ENCODE results near the gene TBX15.

The TBX15 gene

DNA sequence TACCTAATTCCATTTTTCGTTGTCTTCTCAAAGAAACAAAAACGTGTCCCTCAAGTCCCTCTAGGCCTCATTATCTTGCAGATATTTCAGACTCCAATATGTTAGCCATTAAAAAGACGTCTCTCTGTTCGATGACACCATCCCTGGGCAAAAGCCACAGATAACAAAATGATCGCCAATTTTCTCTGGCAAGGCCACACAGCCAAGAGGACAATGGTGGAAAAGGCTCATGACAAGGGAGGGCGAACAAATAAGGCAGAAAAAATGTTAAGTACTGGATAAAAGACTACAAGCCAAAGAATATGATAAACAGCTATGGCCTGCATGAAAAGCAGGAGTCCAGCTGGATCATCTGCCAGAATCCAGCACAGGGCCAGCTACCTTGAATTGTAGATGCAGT is 82.9 kb downstream of the TBX15 start:
- no peaks in the 10 kb centered on the region for H3K4me1 ChIP-seq (ENCODE audit: control insufficient read depth, insufficient read depth, low read length)
- no peaks in the 10 kb centered on the region for H3K27me3 ChIP-seq (ENCODE audit: control insufficient read depth in 1 of 2, insufficient read depth in 2 of 2, low read length in 2 of 2)
- H3K36me3 ChIP-seq (ENCODE audit: control insufficient read depth in 2 of 2, insufficient read depth in 2 of 2, low read length in 2 of 2): no peaks in the 10 kb centered on the region
- no peak overlapping the region for H3K9ac ChIP-seq (ENCODE audit: low read length in 2 of 2)
- H3K9me3 ChIP-seq (ENCODE audit: control insufficient read depth in 2 of 2, low read length in 2 of 2): no peaks in the 10 kb centered on the region
- no peak overlapping the region for H3K27ac ChIP-seq (ENCODE audit: low read length)
- no peak overlapping the region for H3K4me3 ChIP-seq (ENCODE audit: low read length in 2 of 2)

DNA sequence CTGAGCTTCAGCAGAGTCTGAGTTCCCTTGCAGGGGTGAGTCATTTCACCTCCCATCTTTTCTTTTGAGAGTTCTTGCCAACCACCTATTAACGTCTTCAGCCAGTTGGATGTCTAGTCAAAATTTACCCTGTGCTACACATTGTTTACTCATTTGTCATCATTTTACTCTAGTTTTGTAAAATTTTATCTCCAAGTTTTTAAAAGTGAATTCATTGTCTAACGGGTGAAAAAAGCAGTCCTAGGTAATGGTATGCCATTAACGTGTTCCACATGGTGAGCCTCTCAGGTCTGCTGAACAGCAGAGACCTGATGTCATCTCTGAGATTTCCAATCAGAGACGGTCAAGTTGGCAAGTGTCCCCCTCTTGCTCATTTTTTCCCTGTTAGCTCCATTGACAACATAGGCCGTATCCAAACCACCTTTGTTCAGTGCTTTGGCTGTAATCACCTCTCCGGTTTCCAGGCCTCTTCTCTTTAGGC is 85.4 kb downstream of the TBX15 start:
- H3K27ac ChIP-seq (ENCODE audit: low read length): no peak overlapping the region
- no peak overlapping the region for H3K9ac ChIP-seq (ENCODE audit: low read length in 2 of 2)
- H3K9me3 ChIP-seq (ENCODE audit: control insufficient read depth in 2 of 2, low read length in 2 of 2): no peaks in the 10 kb centered on the region
- no peaks in the 10 kb centered on the region for H3K27me3 ChIP-seq (ENCODE audit: control insufficient read depth in 1 of 2, insufficient read depth in 2 of 2, low read length in 2 of 2)
- H3K4me3 ChIP-seq (ENCODE audit: low read length in 2 of 2): no peak overlapping the region
- H3K36me3 ChIP-seq (ENCODE audit: control insufficient read depth in 2 of 2, insufficient read depth in 2 of 2, low read length in 2 of 2): no peaks in the 10 kb centered on the region
- no peaks in the 10 kb centered on the region for H3K4me1 ChIP-seq (ENCODE audit: control insufficient read depth, insufficient read depth, low read length)

DNA sequence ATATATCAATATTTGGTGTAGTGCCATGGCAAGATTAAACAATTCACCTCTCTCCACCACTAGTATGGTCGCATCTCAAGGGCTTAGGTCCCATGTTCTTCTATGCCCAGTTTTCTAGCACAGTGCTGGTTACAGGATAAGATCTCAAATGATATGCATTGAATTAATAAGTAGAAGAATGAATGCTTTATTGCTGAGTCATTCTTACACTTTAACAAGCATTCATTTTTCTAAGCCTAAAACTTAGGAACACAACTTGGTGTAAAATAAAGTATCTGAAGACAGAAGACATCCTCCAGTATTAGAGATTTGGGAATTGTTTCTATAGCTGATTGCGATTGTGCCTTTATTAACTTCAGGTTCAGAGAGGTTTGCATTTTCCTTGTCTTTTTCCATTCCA is 85.8 kb downstream of the TBX15 start:
- no peaks in the 10 kb centered on the region for H3K36me3 ChIP-seq (ENCODE audit: control insufficient read depth in 2 of 2, insufficient read depth in 2 of 2, low read length in 2 of 2)
- no peak overlapping the region for H3K9ac ChIP-seq (ENCODE audit: low read length in 2 of 2)
- no peaks in the 10 kb centered on the region for H3K9me3 ChIP-seq (ENCODE audit: control insufficient read depth in 2 of 2, low read length in 2 of 2)
- H3K27me3 ChIP-seq (ENCODE audit: control insufficient read depth in 1 of 2, insufficient read depth in 2 of 2, low read length in 2 of 2): no peaks in the 10 kb centered on the region
- H3K4me1 ChIP-seq (ENCODE audit: control insufficient read depth, insufficient read depth, low read length): no peaks in the 10 kb centered on the region
- no peak overlapping the region for H3K27ac ChIP-seq (ENCODE audit: low read length)
- H3K4me3 ChIP-seq (ENCODE audit: low read length in 2 of 2): no peak overlapping the region

GRCh38 chr1:118900643-118901440 is 87.3 kb downstream of the TBX15 start:
- no peaks in the 10 kb centered on the region for H3K4me1 ChIP-seq (ENCODE audit: control insufficient read depth, insufficient read depth, low read length)
- no peak overlapping the region for H3K9ac ChIP-seq (ENCODE audit: low read length in 2 of 2)
- H3K9me3 ChIP-seq (ENCODE audit: control insufficient read depth in 2 of 2, low read length in 2 of 2): no peaks in the 10 kb centered on the region
- no peak overlapping the region for H3K4me3 ChIP-seq (ENCODE audit: low read length in 2 of 2)
- no peaks in the 10 kb centered on the region for H3K36me3 ChIP-seq (ENCODE audit: control insufficient read depth in 2 of 2, insufficient read depth in 2 of 2, low read length in 2 of 2)
- H3K27ac ChIP-seq (ENCODE audit: low read length): no peak overlapping the region
- H3K27me3 ChIP-seq (ENCODE audit: control insufficient read depth in 1 of 2, insufficient read depth in 2 of 2, low read length in 2 of 2): no peaks in the 10 kb centered on the region

GRCh38 chr1:118899340-118899739 is 88.8 kb downstream of the TBX15 start:
- Histone ChIP-seq H3K27ac (ENCODE audit: low read length) (no peak overlapping the region), H3K4me3 (ENCODE audit: low read length in 2 of 2) (no peak overlapping the region), H3K36me3 (ENCODE audit: control insufficient read depth in 2 of 2, insufficient read depth in 2 of 2, low read length in 2 of 2) (no peaks in the 10 kb centered on the region)

DNA sequence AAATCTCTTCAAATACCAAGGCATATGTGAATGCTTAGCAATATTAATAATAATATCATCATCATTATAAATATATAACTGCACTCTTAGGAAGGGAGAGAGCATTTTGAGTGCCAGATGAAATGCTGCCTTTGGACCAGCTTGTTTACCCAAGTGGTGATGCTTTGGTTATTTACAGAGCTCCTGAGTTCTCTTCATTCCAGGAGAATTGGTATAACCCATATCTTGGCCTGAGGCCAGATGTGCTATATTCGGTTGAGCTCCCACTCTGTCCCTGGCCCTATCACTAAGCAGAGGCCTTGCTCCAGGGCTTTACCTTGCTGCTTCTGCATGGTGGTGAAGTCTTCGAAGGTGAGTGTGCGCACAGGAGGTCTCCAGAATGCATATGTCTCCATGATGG is 89.4 kb downstream of the TBX15 start:
- H3K9ac ChIP-seq (ENCODE audit: low read length in 2 of 2): no peak overlapping the region

More at GRCh38 chr1:118899340-118899739, 88.8 kb downstream of the TBX15 start:
- Histone ChIP-seq H3K27me3 (ENCODE audit: control insufficient read depth in 1 of 2, insufficient read depth in 2 of 2, low read length in 2 of 2) (no peaks in the 10 kb centered on the region), H3K4me1 (ENCODE audit: control insufficient read depth, insufficient read depth, low read length) (no peaks in the 10 kb centered on the region), H3K9me3 (ENCODE audit: control insufficient read depth in 2 of 2, low read length in 2 of 2) (no peaks in the 10 kb centered on the region), H3K9ac (ENCODE audit: low read length in 2 of 2) (no peak overlapping the region)

DNA sequence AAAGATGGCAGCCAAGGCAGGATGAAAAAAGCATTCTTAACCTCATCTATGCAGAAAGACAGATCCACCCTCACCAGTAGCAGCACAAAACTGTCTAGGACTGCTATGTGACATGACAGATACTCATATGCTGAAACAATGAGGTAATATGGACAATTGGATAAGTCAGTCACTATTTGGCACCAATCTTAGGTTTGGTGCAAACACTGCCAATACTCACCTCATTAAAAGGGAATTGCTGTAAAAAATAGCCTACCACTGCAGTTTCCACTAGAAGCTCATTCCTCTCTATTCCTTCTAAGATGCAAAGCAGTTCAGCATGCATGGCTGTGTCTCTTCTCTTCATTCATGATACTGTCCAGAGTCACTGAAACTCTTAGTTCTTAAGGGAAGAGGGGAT is 91.7 kb downstream of the TBX15 start:
- H3K27ac ChIP-seq (ENCODE audit: low read length): no peak overlapping the region
- H3K9me3 ChIP-seq (ENCODE audit: control insufficient read depth in 2 of 2, low read length in 2 of 2): no peaks in the 10 kb centered on the region
- H3K36me3 ChIP-seq (ENCODE audit: control insufficient read depth in 2 of 2, insufficient read depth in 2 of 2, low read length in 2 of 2): no peaks in the 10 kb centered on the region
- no peaks in the 10 kb centered on the region for H3K4me1 ChIP-seq (ENCODE audit: control insufficient read depth, insufficient read depth, low read length)
- no peak overlapping the region for H3K4me3 ChIP-seq (ENCODE audit: low read length in 2 of 2)
- no peaks in the 10 kb centered on the region for H3K27me3 ChIP-seq (ENCODE audit: control insufficient read depth in 1 of 2, insufficient read depth in 2 of 2, low read length in 2 of 2)
- H3K9ac ChIP-seq (ENCODE audit: low read length in 2 of 2): no peak overlapping the region

More for the DNA sequence above, 89.4 kb downstream of the TBX15 start:
- Histone ChIP-seq H3K4me3 (ENCODE audit: low read length in 2 of 2) (no peak overlapping the region), H3K9me3 (ENCODE audit: control insufficient read depth in 2 of 2, low read length in 2 of 2) (no peaks in the 10 kb centered on the region), H3K4me1 (ENCODE audit: control insufficient read depth, insufficient read depth, low read length) (no peaks in the 10 kb centered on the region), H3K27ac (ENCODE audit: low read length) (no peak overlapping the region), H3K27me3 (ENCODE audit: control insufficient read depth in 1 of 2, insufficient read depth in 2 of 2, low read length in 2 of 2) (no peaks in the 10 kb centered on the region), H3K36me3 (ENCODE audit: control insufficient read depth in 2 of 2, insufficient read depth in 2 of 2, low read length in 2 of 2) (no peaks in the 10 kb centered on the region)

GRCh38 chr1:118894836-118895235 is 93.3 kb downstream of the TBX15 start:
- H3K27ac ChIP-seq (ENCODE audit: low read length): no peak overlapping the region
- no peaks in the 10 kb centered on the region for H3K4me1 ChIP-seq (ENCODE audit: control insufficient read depth, insufficient read depth, low read length)
- no peaks in the 10 kb centered on the region for H3K9me3 ChIP-seq (ENCODE audit: control insufficient read depth in 2 of 2, low read length in 2 of 2)
- H3K36me3 ChIP-seq (ENCODE audit: control insufficient read depth in 2 of 2, insufficient read depth in 2 of 2, low read length in 2 of 2): no peaks in the 10 kb centered on the region
- no peak overlapping the region for H3K9ac ChIP-seq (ENCODE audit: low read length in 2 of 2)
- H3K4me3 ChIP-seq (ENCODE audit: low read length in 2 of 2): no peak overlapping the region
- H3K27me3 ChIP-seq (ENCODE audit: control insufficient read depth in 1 of 2, insufficient read depth in 2 of 2, low read length in 2 of 2): no peaks in the 10 kb centered on the region

DNA sequence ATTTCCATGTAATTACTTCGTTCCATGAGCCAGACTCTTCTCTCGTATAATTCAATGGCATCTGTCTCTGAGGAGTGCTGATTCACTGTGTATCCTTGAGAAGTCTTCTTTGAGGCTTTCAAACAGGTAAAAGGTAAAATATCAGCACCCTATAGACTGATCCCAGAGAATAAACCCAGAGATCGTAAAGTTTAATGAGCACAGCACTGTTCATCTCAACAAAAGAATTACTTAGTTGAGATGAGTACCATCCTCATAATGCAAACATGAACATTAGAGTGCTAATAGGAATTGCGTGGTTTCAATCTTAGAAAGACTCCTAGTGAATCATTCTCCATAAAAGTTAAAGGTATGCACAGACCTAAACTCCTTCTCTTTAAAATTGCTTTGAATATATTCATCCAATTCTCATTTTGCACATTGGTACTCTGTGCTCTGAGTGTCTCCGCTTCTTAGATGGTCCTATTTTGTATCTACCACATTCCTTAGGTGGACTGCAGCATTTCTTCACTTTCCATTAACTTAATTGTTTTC is 97.2 kb downstream of the TBX15 start:
- H3K27me3 ChIP-seq (ENCODE audit: control insufficient read depth in 1 of 2, insufficient read depth in 2 of 2, low read length in 2 of 2): no peaks in the 10 kb centered on the region
- no peaks in the 10 kb centered on the region for H3K4me1 ChIP-seq (ENCODE audit: control insufficient read depth, insufficient read depth, low read length)
- H3K9ac ChIP-seq (ENCODE audit: low read length in 2 of 2): no peak overlapping the region
- no peaks in the 10 kb centered on the region for H3K9me3 ChIP-seq (ENCODE audit: control insufficient read depth in 2 of 2, low read length in 2 of 2)
- no peaks in the 10 kb centered on the region for H3K36me3 ChIP-seq (ENCODE audit: control insufficient read depth in 2 of 2, insufficient read depth in 2 of 2, low read length in 2 of 2)
- no peak overlapping the region for H3K4me3 ChIP-seq (ENCODE audit: low read length in 2 of 2)
- no peak overlapping the region for H3K27ac ChIP-seq (ENCODE audit: low read length)

DNA sequence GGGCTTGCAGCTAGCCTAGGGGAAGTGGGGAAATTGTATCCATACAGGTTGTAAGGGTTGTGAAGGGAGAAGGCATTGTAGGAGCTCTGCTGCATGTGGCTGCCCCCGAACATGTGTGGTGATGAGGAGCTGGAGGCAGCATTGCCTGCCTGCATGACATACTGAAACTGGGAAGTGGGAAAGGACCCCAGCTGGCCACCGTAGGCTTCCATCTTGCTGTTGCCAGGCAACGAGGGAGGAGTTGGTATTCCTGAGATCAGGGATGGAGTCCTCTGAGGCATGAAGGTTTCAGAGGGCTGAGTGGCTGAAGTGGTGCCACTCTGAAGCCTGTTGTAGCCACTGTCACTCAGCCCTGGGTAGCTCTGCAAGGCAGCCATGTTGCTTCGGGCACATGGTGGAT is 103.2 kb downstream of the TBX15 start:
- Histone ChIP-seq H3K36me3 (ENCODE audit: control insufficient read depth in 2 of 2, insufficient read depth in 2 of 2, low read length in 2 of 2) (no peaks in the 10 kb centered on the region), H3K9ac (ENCODE audit: low read length in 2 of 2) (no peak overlapping the region), H3K4me1 (ENCODE audit: control insufficient read depth, insufficient read depth, low read length) (no peaks in the 10 kb centered on the region), H3K4me3 (ENCODE audit: low read length in 2 of 2) (no peak overlapping the region), H3K27ac (ENCODE audit: low read length) (no peak overlapping the region), H3K27me3 (ENCODE audit: control insufficient read depth in 1 of 2, insufficient read depth in 2 of 2, low read length in 2 of 2) (no peaks in the 10 kb centered on the region), H3K9me3 (ENCODE audit: control insufficient read depth in 2 of 2, low read length in 2 of 2) (no peaks in the 10 kb centered on the region)

- Histone ChIP-seq H3K9me3 (ENCODE audit: control insufficient read depth in 2 of 2, low read length in 2 of 2) (no peaks in the 10 kb centered on the region), H3K4me1 (ENCODE audit: control insufficient read depth, insufficient read depth, low read length) (no peaks in the 10 kb centered on the region), H3K4me3 (ENCODE audit: low read length in 2 of 2) (no peak overlapping the region), H3K36me3 (ENCODE audit: control insufficient read depth in 2 of 2, insufficient read depth in 2 of 2, low read length in 2 of 2) (no peaks in the 10 kb centered on the region), H3K27me3 (ENCODE audit: control insufficient read depth in 1 of 2, insufficient read depth in 2 of 2, low read length in 2 of 2) (no peaks in the 10 kb centered on the region), H3K9ac (ENCODE audit: low read length in 2 of 2) (no peak overlapping the region), H3K27ac (ENCODE audit: low read length) (no peak overlapping the region)
Measured at GRCh38 chr1:118881751-118882150, 106.4 kb downstream of the TBX15 start.
